Stimulated activated CD4-positive, alpha-beta T cell treated with anti-CD3 and anti-CD28 coated beads, TNF-alpha, amount 100 ng/mL, for 48 hours (primary cell): Measurements from ENCODE around the gene LRSAM1.

Experiments
- DNase-seq, 3 donors: peaks; one replicate each; pipeline ENCODE4 v3.0.0-alpha.2; 2020; ENCODE audit warnings: low read depth in 3 of 3

LRSAM1 gene

GRCh38 chr9:127450830-127451607, at the start of gene LRSAM1, which contains the start of gene RPL12:
LRSAM1 (plus strand) TSS chr9:127451510; CDS start chr9:127454528, 3,018 bp downstream.
RPL12 (minus strand) TSS chr9:127451406; CDS start chr9:127451317, 89 bp downstream.
- DNase-seq: peak; percentile 94 to 98 (median 98)

DNA sequence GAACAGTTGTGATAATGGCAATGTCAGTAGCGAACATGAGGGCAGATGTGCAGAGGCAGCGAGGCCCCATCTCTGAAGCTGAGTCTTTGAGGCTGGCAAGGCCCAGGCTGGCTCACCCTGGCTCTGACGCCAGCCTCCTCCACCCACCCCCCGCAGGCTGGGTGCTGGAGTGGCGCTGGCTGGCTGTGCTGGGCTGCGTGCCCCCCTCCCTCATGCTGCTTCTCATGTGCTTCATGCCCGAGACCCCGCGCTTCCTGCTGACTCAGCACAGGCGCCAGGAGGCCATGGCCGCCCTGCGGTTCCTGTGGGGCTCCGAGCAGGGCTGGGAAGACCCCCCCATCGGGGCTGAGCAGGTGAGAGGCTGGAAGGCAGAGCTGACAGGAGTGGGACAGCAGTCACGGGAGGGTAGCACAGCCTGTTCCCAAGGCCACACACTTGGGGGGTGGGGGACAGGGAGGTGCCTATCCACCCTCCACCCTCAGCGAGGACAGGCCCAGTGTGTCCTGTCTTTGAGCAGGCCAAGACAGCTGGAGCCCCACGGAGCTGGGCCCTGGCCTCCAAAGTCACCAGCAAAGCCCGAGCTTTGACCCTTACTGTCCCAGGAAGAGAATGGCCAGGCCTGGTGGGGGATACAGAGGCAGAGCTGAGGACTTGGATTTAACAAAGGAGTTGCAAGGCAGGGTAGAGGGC, 48.8 kb upstream of the LRSAM1 start:
- DNase-seq: no peak

DNA sequence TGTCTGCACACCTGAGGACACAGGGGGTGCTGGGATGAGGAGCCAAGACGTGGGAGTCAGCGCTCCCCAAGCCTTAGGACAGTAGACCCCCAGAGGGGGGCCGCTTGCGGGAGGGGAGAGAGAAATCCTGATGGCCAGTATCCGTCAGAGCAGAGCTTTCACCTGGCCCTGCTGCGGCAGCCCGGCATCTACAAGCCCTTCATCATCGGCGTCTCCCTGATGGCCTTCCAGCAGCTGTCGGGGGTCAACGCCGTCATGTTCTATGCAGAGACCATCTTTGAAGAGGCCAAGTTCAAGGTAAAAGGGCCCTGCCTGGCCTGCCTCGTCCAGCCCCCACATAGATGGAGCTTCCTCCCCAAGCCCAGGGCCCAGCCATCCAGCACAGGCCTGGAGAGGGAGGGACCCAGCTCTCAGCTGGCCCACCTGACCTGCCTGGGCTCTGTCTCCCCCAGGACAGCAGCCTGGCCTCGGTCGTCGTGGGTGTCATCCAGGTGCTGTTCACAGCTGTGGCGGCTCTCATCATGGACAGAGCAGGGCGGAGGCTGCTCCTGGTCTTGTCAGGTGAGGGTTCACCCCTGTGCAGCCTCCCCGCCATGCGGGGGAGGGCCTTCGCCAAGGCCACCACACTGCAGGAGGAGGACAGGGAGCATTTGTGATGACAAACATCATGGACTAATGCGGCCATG, 47.7 kb upstream of the LRSAM1 start:
- DNase-seq: no peak

DNA sequence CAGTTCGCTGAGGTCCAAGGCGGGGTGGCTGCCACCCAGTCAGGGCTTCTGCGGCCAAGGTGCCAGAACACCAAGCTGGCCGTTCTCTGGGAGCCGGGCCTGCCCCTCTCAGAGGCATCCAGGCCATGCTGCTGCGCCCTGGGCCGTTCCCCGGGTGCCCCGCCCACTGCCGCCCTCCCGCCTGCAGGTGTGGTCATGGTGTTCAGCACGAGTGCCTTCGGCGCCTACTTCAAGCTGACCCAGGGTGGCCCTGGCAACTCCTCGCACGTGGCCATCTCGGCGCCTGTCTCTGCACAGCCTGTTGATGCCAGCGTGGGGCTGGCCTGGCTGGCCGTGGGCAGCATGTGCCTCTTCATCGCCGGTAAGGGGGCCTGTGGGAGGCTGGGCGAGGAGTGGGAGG, 46.7 kb upstream of the LRSAM1 start:
- no peak for DNase-seq

GRCh38 chr9:127405344-127406125, 45.8 kb upstream of the LRSAM1 start:
- DNase-seq: no peak

DNA sequence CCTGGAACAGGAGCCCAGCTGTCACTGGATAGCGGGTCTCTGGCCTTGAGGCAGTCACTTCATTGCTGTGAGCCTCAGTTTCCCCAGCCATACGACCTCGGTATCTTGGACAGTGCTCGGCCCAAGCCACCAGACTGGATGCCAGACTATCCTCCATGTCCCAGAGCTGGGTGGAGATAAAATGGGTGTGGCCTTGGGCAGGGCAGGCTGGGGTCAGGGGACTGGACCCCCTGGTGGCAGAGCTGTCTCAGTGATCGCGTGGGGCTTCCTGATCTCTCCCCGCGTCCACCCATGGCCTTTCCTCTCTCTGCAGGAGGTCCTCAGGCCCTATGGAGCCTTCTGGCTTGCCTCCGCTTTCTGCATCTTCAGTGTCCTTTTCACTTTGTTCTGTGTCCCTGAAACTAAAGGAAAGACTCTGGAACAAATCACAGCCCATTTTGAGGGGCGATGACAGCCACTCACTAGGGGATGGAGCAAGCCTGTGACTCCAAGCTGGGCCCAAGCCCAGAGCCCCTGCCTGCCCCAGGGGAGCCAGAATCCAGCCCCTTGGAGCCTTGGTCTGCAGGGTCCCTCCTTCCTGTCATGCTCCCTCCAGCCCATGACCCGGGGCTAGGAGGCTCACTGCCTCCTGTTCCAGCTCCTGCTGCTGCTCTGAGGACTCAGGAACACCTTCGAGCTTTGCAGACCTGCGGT, 44.4 kb upstream of the LRSAM1 start:
- DNase-seq: no peak

- no peak for DNase-seq
Measured at GRCh38 chr9:127407492-127407843, 43.8 kb upstream of the LRSAM1 start.

DNA sequence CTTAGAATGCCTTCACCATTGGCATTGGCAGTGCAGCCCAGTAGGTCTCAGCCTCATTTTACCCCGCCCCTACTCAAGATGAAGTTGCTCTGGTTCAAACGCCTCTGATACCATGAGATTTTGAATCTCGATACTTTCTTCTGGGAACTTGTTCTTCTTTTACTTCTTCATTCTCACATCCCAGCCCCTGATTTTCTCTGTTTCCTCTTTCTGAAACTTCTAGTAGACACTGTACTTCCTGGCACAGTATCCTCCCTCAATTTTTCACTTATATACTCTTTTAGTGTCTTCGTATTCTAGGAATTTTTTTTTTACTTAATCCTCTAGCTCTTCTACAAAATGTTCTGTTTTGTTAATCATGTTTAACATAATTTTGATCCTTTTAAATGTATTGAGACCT, 40.2 kb upstream of the LRSAM1 start:
- no peak for DNase-seq

DNA sequence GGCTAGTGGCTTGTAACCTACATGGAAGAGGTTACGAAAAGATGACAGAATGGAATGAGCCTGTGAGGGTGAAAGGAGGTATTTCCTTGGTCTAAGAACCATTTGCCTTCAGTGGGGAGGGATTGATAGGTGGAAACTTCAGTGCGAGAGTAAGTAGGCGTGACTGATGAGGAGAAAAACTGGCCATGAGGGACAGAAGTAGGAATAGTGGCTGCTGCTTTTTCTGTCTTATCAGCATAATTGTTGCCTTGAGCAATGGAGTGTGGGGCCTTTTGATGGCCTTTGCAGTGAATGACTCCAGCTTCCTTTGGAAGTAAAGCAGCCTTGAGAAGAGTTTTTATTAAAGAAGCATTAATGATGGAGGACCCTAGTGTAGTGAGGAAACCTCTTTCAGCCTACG, 36.2 kb upstream of the LRSAM1 start:
- no peak for DNase-seq

GRCh38 chr9:127415657-127416056, 35.7 kb upstream of the LRSAM1 start:
- no peak for DNase-seq

DNA sequence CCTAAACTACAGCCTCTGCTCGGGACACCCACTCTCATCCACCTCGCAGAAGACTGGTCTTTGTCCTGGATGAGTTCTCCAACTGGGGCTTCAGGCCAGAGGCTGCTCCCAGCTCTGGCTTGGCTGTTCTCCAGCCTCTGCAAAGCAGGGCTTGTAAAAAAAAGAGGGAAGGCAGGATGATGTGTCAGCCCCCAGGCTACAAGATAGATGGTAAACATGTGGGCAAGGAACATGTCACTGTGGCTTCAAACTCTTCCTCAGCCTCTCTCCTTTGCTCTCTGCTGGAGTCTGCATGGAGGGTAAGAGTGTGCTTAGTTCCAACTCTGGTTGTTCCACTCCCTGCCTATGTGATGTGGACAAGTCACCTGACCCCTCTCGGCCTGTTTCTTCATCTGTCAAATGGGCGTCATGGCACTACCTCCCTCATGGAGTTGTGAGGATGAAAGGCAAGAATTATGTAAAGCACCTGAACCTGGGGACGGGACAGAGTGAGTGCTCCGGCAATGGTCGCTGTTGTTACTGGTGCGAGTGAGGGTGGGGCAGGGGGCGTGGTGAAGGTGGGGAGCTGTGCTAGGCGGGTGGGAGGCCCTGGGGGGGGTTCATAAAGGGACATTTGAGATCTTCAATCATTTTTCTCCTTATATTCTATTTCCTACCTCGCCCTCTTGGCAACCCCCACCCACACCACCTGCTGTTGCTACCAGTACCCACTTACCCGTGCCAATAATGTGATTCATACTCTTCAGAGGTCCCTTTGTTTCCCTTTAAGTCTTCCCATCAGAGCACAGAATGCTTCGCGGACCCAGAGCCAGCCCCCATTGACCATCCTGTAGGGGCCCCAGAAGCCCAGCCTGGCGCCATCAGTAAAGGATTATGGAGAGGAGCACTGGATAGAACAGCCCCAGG, 33.9 kb upstream of the LRSAM1 start:
- DNase-seq: no peak

DNA sequence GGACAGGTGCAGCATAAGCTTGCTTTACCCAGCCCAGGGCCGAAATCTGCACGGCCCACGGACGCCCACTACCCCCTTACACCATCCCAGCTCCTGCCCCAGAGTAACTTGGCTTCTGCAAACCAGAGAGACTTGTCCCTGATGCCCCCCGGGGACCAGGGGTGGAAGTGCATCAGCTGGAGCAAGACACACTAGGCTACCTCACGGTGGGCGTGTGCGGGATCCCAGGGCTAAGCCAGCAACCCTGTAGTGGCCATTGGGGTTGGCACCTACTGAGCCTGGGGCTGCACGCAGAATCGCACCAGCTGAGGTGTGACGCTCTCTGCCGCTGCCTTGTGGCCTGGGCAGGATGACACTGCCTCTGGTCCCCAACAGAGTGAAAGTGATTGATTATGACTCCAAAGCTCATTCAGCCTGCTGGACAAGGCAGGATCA, 33.3 kb upstream of the LRSAM1 start:
- no peak for DNase-seq

DNA sequence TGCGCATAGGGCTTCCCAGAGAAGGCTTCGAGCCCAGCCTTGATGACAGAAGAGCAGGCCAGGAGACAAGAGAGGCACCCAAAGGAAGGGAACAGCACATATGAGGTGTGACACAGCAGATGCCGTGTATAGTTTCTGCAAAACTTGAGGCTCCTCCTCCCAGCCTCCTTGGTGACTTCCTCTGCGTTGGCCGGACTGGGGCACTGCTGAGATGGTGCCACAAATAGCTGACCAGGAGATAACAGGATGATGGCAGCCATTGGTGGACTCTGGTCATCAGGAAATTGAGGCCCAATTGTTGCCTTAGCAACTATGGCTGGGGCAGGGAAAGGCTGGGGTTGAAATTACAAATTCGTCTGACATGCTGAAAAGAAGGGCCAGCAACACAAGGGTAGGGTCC, 32.0 kb upstream of the LRSAM1 start:
- no peak for DNase-seq

DNA sequence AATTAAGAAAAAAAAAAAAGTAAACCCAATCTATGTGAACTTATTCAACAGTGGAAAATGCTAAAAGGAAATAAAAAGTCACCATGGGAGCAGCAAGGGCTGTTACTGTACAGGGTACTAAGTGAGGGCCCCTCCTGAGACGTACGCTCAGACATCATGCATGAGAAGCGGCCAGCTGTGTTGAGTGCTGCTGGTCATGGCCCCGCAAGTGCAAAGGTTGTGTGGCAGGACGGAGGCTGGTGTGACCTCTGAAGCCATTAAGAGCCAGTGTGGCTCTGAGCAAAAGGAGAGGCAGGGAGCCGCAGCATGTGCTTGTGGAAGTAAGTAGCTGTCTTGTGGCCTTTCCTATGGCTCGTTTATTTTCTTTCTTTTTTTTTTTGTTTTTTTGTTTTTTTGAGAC, 30.3 kb upstream of the LRSAM1 start:
- DNase-seq: no peak

DNA sequence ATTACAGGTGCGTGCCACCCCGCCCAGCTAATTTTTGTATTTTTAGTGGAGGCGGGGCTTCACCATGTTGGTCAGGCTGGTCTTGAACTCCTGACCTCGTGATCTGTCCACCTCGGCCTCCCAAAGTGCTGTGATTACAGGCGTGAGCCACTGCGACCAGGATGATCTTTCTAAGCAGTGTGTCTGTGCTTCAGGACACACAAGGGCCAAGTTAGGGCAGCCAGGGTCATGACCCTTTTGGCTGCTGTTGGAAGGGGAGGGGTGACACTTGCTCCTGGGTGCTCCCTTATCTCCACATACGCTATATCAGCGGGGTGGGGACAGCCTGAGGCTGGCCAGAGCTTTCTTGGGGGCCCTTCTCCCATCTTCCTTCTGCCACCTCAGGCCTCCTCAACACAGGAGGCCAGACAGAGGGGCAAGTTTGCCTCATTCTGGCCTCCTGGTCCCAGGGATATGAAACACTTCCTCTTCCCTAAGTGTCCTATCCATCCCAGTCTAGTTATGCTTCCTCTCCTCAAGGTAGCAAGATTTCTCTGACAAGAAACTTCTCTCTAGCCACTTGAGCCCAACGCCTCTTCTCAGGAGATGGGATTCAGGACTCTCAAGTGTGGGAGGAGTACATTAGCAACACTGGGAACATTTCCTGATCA, 29.1 kb upstream of the LRSAM1 start:
- no peak for DNase-seq

- no peak for DNase-seq
Measured at GRCh38 chr9:127422787-127423186, 28.5 kb upstream of the LRSAM1 start.

GRCh38 chr9:127423476-127423933, 27.8 kb upstream of the LRSAM1 start:
- DNase-seq: no peak

GRCh38 chr9:127423934-127424675, 27.2 kb upstream of the LRSAM1 start, which contains the start of gene ZNF79:
ZNF79 (plus strand) TSS chr9:127424382; CDS start chr9:127424788, 406 bp downstream.
- DNase-seq: peak; percentile 84 to 91 (median 86)

DNA sequence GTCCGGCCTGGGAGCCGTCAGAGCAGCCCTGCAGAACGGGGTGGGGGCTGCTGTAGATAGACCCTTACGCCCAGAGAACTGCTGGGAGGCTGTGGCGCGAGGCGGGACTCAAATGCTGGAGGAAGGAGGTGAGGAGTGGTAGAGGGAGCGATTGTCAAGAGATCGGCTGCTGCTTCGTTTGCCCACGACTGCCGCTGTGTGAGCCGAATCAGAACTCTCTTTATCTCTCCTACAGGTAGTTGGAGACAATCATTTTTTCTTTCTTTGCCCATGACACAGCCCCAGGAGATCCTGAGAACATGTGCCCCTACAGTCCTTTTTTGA, 26.7 kb upstream of the LRSAM1 start:
- peak in 1 of 3 donors; percentile 31 for DNase-seq
